ENCODE results near the gene SLC38A9.
"Not testable (repeated sequence)": the region's sequence is repeated elsewhere in the genome, so short reads cannot be mapped to it uniquely, and the experiment has no call there.

The SLC38A9 gene

DNA sequence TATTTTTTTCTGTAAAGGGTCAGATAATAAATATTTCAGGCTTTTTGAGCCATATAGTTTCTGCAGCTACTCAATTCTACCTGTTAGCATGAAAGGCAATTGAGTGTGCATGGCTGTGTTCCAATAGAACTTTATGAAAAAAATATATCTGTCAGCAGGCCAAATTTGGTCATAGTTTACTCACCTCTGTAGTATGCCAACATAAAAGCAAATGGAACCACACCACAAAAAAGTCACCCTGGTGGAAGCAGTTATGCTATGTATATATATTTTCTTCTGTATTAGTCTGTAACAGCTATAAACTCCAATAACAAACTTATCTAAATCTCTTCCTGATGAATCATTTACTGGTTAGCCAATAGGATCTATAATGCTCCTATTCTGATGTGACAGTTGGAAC lies 3.4 kb downstream of the SLC38A9 start:
- no peak for DNase-seq (ENCODE audit: insufficient read length, low spot score)
- no peak for FAIRE-seq

- DNase-seq (ENCODE audit: insufficient read length, low spot score) (no peak), FAIRE-seq (no peak)
Observed at GRCh38 chr5:55706230-55706629, 5.9 kb downstream of the SLC38A9 start.

GRCh38 chr5:55702598-55703345 lies 9.4 kb downstream of the SLC38A9 start:
- FAIRE-seq (no peak), DNase-seq (ENCODE audit: insufficient read length, low spot score) (no peak)

GRCh38 chr5:55701462-55702103 lies 10.5 kb downstream of the SLC38A9 start:
- DNase-seq (ENCODE audit: insufficient read length, low spot score) (no peak), FAIRE-seq (no peak)

DNA sequence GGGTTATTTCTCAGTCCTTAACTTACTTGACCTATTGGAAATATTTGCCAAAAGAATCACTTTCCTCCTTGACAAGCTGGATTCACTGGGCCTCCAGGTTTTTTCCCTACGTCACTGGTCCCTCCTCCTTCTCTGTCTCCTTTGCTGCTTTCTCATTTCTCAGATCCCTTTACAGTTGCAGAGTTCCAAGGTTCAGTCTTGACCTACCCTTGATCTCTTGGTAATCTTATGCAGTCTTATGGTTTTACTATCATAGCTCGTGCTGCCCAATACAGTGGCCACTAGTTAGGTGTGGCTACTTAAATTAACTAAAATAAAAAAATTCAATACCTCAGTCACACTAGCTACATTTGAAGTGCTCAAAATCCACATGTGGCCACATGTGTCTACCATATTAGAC lies 11.4 kb downstream of the SLC38A9 start:
- DNase-seq (ENCODE audit: insufficient read length, low spot score) = no peak
- no peak for FAIRE-seq

DNA sequence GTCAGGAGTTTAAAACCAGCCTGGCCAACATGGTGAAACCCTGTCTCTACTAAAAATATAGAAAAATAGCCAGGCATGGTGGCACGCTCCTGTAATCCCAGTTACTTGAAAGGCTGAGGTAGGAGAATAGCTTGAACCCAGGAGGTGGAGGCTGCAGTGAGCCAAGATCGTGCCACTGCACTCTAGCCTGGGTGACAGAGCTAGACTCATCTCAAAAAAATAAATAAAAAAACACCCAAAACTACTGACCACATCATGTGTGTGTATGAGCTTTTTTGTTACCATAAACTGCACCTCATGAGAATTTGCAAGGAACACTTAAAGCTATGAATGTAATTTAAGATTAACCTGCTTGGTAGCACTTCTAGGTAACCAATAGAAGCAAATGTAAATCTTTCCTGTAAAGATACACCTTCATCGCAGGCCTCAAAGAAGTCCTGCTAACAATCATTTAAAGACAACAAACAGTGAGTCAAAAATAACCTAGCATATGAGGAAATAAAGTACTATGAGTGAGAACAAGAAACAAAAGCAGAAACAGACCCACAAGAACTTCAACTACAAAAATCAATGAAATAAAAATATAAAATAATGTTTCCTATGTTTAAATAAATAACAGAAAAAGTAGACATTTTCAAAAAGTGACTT lies 13.0 kb downstream of the SLC38A9 start:
- FAIRE-seq (no peak), DNase-seq (ENCODE audit: insufficient read length, low spot score) (no peak)

DNA sequence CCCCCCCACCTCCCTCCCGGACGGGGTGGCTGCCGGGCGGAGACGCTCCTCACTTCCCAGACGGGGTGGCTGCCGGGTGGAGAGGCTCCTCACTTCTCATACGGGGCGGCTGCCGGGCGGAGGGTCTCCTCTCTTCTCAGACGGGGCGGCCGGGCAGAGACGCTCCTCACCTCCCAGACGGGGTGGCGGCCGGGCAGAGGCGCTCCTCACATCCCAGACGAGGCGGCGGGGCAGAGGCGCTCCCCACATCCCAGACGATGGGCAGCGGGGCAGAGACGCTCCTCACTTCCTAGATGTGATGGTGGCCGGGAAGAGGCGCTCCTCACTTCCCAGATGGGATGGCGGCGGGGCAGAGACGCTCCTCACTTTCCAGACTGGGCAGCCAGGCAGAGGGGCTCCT lies 15.4 kb downstream of the SLC38A9 start:
- DNase-seq (ENCODE audit: insufficient read length, low spot score); FAIRE-seq: not testable (repeated sequence)

GRCh38 chr5:55694152-55694830 lies 17.8 kb downstream of the SLC38A9 start:
- DNase-seq (ENCODE audit: insufficient read length, low spot score) = peak; percentile 19
- FAIRE-seq = peak; percentile 9

GRCh38 chr5:55692509-55692908 lies 19.6 kb downstream of the SLC38A9 start:
- DNase-seq (ENCODE audit: insufficient read length, low spot score) = no peak
- FAIRE-seq = no peak

DNA sequence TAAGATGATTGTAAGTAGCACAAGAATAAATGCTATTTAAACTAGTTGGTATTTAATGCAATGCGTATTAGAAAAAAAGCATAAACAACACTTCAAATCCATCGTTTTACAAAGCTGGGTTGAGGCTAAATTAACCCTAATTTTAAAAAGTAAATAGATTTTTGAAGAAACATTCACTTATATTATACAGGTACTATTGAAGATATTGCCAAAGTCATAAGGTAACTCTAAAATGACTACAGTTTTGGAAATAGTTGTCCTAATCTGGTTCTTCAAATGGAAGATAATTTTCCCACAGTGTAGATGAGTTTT lies 20.1 kb downstream of the SLC38A9 start:
- FAIRE-seq = no peak
- no peak for DNase-seq (ENCODE audit: insufficient read length, low spot score)

DNA sequence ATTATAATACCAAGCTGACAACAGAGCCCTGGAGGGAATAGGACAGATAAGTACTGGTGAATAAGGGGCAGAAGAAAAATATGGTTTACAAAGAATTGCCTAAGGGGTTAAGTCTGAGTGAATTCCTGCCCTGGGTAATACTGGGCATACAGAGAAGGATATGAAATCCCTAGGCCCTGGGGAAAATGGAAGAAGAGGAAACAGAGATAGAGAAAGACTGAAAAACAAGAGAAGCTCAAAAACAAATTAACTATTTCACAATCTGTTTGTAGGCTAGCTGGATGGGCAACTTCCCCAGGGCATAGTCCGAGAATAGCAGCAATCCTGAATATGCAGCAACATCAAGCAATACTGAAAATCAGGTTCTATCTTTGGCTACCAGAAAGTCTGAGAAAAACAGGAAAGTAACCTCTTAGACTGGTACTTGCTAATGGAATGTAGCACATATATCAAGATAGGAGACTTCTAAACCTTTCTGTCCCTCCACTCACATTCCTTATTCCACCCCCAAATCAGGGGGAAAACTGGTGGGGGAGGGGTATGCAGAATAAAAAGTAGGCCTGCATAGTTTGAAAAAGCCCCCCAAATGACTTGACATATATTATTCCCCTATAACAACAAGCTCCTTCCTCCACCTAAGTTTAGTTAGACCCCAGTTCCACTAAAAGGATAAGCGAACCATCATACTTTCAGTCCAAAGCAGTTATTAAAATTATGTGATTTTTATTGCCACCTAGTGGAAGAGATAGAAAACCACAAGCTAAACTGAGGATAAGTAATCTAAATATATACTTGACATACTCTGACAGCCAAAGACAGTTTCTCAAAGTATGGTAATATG lies 20.6 kb downstream of the SLC38A9 start:
- no peak for FAIRE-seq

DNA sequence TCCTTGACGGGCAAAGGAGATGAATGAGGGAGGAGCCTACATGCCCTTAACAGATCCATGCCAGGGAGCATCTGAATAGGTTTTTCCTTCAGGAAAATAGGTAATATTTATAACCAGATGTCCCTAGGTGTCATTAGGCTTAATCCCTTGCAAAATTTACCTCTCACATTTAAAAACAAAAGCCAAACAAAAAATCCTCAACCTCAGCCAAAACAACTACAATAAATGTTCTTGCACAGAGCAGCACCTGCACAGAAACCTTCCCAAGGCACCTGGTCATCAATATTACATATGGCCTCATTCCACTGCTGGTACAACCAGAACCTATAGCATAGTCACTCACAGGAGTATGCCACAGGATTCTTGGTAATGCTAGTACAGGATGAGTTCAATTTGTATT lies 30.1 kb downstream of the SLC38A9 start:
- no peak for FAIRE-seq
- no peak for DNase-seq (ENCODE audit: insufficient read length, low spot score)

More for the DNA sequence above, 20.6 kb downstream of the SLC38A9 start:
- DNase-seq (ENCODE audit: insufficient read length, low spot score) = peak; percentile 43

DNA sequence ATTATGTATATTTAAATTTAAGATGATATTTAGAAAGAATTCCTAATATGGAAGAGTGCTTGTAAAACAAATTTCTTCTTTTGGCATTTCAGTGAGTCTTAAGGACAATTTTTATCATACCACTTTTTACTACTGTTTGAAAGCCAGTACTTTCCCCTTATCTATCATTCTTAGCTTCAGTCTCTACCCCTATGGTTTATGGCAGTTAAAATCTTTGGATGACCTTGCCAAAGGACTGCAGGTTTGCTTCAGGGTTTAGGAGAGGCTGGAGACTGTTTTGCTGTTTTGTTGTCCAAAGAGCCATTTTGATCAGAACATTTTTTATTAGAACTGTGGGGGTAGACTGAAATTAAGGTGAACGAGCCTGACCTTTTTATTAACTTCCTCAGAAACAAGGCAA lies 30.8 kb downstream of the SLC38A9 start:
- DNase-seq (ENCODE audit: insufficient read length, low spot score) (no peak), FAIRE-seq (no peak)

GRCh38 chr5:55680353-55680752 lies 31.8 kb downstream of the SLC38A9 start:
- FAIRE-seq (no peak), DNase-seq (ENCODE audit: insufficient read length, low spot score) (no peak)

DNA sequence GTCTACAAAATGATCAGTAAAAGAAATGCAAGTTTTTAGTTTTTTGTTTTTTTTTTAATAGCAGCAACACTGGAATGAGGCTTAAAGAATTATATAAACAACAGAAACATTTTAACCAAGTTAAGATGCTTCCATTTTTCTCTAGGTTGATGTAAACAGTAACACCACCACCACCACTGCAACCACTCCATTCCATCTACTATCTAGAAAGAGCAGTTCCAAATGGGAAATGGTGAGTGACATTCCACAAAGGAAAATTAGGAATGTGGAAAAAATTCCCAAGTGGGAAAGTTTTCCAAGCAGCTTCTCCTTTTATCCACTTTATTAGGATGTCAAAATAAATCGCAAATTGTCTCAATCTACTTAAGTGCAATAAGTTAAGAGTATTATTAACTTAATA lies 32.6 kb downstream of the SLC38A9 start:
- no peak for DNase-seq (ENCODE audit: insufficient read length, low spot score)
- FAIRE-seq = no peak

DNA sequence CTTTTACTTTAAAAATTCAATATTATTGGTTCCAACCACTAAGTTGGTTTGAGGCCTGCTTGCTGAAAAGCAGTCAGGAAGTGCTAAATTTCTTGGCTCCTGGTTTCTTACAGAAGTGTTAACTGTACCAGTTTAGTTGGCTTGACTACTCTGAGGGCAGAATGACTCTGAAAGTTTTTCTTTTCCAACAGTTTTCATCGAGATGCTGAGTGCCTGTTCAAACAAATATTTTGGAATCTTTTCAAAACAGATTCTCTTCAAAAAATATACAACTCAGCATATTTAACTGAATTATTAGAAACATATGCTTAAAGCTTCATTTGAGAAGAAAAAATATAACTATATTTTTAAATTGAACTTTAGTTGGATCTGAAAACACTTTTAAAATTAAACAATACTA lies 37.0 kb downstream of the SLC38A9 start:
- DNase-seq (ENCODE audit: insufficient read length, low spot score) = no peak
- no peak for FAIRE-seq

DNA sequence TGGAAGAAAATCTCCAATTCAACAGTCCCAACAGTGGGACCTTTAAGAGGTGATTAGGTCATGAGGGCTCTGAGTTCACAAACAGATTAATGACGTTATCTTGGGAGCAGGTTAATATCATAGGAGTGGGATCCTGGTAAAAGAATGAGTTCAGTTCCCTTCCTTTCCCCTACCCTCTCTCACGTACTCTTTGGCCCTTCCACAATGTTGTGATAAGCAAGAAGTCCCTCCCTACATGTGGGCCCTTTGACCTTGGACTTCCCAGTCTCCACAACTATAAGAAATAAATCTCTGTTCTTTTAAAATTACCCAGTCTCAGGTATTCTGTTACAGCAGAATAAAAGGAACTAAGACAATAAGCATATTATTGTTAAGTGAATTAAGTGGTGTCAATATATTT lies 37.8 kb downstream of the SLC38A9 start:
- DNase-seq (ENCODE audit: insufficient read length, low spot score) = no peak
- FAIRE-seq = no peak

- FAIRE-seq (no peak), DNase-seq (ENCODE audit: insufficient read length, low spot score) (no peak)
Observed at GRCh38 chr5:55672477-55672911, 39.6 kb downstream of the SLC38A9 start.

DNA sequence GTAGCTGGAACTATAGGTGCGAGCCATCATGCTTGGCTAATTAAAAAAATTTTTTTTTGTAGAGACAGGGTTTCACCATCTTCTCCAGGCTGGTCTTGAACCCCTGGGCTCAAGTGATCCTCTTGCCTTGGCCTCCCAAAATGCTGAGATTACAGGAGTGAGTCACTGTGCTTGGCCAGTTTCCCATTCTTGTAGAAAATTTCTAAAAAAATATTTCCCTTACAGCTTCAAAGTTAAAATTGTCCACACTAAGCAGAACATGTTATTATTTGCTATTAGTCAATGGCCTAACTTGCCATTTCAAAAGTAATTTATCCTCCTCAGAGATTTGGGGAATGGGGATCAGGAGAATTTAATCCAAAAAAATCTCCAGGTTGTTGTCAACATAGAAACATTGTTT lies 40.1 kb downstream of the SLC38A9 start:
- FAIRE-seq (no peak), DNase-seq (ENCODE audit: insufficient read length, low spot score) (no peak)

GRCh38 chr5:55668356-55668755 lies 43.8 kb downstream of the SLC38A9 start:
- DNase-seq (ENCODE audit: insufficient read length, low spot score) = peak; percentile 53

GRCh38 chr5:55667938-55668337 lies 44.2 kb downstream of the SLC38A9 start:
- no peak for DNase-seq (ENCODE audit: insufficient read length, low spot score)
- no peak for FAIRE-seq

More at GRCh38 chr5:55668356-55668755, 43.8 kb downstream of the SLC38A9 start:
- peak; percentile 4 for FAIRE-seq
